Activated naive CD4-positive, alpha-beta T cell (primary cell): ENCODE results near the gene CHST11.

Experiments used
- DNase-seq, 4 experiments: peaks; one replicate each; lab custom pipeline; 2025; lab: John Stamatoyannopoulos, UW

CHST11 gene

DNA sequence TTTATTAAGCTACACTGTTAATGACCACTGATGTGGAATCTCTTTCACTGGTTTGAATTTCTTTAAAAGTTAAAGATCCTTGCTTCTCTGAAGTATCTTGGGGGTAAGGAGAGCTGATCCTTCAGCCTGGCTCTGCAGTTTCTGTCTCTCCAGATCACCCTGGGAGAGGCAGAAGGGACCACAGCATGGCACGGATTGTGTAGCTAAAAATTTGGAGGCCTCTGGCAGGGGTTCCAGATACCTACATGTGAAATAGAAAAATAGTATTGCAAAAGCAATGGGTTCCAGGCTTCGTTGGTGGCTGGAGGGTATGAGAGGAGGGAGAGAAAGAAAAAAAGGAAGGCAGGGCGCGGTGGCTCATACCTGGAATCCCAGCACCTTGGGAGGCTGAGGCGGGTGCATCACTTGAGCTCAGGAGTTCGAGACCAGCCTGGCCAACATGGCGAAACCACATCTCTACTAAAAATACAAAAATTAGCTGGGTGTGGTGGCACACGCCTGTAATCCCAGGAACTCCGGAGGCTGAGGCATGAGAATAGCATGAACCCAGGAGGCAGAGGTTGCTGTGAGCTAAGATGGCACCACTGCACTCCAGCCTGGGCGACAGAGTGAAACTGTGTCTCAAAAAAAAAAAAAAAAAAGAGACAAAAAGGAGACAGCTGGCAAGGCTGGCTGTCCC is 3.4 kb downstream of the CHST11 start:
- no peak for DNase-seq

DNA sequence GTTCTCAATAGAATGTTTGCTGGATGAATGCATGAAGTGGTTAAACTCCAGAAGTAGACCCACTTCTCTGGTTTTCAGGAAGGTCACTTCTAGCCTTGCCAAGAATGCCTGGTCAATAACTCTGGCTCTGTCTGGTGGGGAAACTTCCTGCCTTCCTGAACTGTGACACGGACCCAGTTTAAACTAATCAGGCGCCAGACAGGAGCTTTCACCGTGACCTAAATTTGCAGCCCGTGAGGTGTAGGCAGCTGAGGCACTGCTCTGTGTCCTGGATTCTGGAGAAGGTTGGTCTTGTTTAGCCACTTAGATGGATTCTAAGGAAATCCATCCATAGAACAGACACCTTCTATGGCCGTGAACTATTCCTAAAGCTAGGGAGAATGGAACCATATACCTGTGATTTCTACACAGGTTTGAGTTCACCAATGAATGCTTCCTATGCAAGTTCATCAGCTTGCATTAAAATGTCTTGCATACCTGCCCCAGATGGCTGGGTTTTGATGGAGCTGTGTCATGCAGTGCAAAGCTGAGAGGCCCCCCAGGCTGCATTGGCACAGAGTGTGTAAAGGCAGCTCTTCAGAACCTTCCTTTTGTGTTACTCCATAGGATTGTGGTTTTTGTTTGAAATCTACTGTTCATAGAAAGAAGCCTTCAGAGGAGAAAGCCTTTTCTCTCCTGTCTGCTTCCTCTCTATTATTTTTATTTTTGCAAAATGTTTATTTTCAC is 4.4 kb downstream of the CHST11 start:
- DNase-seq = no peak

DNA sequence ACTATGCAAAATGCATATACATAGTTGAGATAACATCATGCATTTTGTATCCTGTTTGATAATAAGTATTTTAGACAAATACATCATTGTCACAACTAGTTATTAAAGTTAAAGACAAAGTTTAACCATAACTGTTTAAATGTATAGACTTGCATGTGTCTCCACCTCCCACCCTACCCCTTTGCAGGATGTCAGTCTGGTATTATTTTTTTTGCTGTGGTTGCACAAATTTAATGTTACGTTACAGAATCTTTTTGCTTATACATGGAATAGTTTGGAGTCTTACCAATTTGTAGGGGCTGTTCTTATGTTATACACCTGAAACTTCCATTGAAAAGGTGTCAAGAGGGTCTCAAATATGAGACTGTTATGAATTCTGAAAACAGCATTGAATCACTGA is 5.6 kb downstream of the CHST11 start:
- DNase-seq = no peak

DNA sequence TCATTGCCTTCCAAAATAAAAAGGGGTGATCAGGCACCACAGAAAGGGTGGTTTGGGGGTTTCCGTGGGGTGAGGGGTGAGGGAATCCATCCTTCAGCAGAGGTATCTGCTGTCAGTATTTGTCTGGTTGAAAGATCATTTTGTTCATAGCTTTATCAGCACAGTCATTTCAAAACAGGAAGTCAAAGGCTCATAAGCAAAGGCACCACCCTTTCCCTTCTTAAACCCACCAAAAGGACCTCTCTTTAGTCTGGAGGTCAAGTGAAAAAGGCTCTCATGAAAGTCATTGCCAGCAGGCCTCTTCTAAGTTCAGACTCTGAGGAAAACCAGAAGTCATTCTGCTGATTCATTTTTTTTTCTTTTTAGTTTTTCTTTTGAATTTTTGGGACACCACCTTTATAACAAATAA is 6.2 kb downstream of the CHST11 start:
- DNase-seq = no peak

DNA sequence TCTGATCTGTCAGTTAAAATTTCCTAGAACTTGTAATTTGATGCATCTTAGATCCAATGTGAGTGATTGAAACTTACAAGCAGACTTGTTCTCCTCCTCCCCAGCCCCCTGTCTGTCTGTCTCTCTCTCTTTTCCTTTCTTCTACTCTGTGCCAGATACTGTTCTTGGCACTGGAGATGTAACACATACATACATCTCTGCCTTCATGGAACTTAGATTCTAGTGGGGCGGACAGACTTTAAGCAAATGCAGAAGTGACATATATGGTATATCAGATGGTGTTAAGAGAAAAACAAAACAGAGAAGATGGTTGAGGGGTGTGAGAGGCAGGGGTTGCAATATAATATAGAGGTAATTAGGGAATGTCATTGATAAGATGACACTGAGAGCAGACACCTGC is 6.6 kb downstream of the CHST11 start:
- DNase-seq = no peak

DNA sequence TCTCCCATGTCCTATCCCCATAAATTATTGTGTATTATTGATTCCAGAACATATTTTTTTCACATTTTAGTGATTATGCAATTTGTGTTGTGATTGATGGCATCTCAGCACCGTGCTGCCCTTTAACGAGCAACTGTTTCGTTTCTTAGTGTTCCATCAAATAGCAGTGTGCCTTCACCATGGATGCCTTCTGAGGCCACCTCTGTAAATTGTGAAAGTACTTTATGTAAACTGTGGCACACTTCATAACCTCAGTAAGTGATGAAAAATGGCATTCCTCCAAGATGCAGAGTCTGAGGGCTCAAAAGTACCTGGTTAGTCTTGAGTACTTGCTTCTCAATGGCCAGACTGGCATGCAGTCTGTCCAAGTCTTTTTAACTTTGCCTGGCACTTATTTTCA is 8.2 kb downstream of the CHST11 start:
- DNase-seq = no peak

DNA sequence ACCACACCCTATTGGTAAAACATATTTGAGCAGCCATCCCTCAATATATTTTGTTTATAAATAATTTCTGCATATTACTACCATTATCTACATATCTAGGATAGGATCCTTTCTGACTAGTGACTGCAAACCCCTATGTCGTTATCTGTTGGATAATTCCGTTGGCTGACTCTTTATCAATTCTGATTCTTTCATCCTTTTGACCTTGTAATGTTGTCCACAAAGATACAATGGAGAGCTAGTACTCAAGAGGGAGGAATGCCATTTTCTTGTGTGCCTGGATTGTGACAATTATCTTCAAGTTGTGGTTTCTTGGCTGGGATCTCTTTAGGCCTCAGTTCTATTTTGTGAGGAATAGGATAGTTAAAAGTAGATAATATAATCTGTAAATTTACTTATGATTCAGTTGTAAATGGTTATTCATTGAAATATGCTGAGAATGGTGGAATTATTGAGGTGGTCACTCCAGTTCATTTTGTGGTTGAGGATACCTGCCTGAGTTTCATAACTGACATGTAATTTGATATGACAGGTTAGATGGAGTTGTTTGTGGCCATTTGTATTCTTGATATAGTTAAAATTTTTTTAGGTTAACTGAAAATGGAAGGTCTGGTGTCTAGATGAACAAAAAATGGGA is 10.1 kb downstream of the CHST11 start:
- DNase-seq = no peak

DNA sequence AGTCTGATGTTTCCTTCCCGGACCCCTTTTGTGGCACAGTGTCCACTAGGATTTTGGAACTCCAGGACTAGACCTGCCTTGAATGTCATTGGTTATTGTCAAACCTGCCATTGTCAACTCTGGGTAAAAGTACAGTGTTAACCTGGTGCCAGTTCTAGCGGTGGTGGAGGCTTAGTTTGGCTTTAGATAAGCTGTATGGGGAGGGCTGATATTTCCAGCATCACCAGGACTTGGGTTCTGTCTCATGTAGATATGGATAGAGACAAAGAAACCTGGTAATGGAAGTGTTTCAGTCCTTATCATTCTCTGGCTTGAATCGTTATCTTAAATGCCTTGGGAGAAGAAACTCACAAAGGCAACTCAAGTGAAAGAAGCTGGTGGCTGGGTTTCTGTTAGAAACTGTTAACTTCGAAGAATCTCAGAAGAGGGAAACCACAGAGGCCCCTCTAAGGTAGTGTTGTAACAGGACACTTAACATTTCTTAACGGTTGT is 10.6 kb downstream of the CHST11 start:
- no peak for DNase-seq

DNA sequence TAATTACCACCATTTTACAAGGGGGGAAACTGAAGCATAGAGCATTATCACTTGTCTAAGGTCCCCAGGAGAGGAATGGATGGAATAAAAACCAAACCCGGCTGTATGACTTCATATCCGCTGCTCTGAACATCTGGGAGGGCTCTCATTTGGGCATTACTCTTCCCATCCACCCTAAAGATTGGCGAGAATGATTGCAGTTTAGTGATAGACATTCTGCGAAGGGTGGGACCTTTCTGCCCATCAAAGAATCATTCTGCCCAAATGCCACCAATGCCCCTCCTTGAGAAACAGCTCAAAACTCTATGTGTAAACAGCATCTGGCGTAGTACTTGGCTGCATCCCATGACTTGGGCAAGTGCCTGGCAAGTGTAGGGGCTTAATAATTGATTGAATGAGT is 11.6 kb downstream of the CHST11 start:
- DNase-seq = no peak

DNA sequence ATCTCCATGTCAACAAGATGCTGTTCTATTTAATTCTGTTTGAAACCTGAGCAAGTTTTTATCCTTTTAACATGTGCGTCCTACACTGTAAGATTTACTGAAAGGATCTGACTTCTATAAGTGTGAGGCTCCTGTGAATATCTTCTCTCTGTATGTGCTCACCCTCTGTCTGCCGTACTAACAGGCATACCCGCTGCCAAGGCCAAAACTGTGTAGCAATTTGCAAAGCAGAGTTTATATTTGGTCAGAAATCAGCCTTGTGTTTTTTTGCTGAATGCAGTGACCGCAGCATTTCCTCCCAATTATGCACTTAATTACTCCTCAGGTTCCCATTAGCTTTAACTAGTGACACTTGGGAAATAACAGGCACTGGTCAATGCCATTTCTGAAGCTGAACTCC is 12.3 kb downstream of the CHST11 start:
- DNase-seq = no peak

DNA sequence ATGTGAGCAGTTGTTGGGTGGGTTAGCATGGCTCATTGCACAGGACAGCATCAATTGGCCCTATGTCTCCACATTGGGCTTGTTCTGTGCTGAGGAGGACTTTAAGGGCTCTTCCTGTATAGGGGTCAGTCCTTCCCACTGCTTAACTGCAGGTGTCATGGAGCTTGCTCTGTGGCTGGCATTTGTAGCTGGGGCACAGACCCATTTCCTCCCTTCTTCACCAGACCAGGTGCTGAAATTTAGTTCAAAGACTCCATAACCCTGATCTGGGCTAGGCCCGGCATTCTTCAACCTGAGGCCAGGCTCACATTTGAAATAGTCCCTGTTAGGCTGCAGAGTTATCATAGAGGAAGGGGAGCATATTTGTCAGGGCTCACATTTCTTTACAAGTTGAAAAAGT is 12.8 kb downstream of the CHST11 start:
- no peak for DNase-seq

DNA sequence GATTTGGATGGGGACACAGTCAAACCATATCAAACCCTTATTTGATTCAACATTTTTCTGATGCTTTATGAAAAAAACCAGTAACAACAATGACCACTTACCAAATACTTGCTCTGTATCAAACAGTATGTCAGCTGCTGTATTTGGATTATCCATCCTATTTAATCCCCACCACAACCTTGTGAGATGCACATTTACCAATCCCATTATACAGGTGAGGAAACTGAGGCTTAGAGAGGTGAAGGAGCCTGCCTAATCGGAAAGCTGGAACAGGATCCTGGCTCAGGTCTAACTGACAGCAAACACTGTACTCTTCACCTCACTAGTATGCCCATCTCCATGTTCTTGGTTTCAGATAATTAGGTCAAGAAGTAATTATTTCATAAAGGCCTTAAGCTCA is 13.8 kb downstream of the CHST11 start:
- DNase-seq = no peak

DNA sequence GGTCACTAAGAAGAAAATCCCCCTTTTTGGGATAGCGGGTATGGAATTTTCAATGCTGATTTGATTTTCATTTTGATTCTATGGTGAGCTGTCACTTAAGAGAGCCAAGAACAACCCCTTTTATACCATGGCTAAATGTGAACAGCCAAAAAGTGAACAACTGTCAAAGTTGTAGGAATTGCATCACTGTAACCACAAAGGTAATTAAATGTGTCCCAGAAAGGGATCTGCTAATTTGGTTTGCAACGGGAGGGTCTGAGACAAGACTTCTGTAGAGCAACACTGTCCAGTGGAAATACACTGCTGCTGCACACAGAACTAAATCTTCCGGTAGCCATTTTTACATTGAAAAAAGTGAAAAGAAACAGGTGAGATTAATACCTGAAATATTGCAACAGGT is 14.6 kb downstream of the CHST11 start:
- DNase-seq = no peak

DNA sequence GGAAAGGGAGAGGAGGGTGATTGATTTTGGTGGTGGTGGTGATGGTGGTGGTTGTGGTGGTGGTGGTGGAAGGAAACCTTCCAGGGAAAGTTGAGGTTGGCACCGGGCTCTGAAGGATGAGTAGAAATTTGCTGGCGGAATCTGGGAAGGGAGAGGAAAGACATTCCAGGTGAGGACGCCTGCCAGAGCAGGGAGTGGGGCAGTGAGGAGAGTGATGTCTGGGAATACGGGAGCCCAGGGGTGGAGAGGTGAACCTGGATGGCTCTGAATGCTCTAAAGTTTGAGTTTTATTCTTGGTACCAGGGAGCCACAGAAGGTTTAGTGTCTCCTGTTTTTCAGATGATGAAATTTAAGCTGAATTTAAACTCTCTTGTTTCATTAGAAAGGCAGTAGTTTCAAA is 16.0 kb downstream of the CHST11 start:
- DNase-seq = no peak

DNA sequence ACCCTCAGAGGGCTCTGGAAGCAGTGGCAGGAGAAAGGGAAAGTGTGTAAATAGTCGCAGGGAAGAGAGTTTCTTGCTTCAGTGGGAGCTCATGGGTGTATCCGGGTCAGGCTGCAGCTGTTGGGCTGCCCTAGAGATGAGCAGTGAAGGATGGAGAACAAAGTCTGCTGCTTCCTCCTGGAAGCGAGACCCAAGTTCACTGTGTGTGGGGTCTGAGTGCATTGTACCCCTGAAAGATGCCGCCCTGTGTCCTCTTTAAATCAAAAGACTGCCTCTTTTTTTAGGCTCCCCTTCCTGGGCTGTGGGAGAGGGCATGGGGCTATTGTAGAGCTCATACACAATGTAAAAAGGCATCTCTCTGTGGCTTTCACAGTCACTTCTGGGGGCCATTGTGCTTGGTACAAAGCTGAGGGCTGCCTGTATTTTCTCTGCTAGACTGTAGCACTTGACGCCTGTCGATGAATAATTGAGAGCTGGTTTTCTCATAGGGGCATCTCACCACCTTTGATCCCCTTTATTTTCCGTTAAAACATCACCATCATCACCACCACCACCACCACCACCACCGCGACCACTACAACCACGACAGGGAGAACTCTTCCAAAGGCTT is 16.7 kb downstream of the CHST11 start:
- DNase-seq = no peak

DNA sequence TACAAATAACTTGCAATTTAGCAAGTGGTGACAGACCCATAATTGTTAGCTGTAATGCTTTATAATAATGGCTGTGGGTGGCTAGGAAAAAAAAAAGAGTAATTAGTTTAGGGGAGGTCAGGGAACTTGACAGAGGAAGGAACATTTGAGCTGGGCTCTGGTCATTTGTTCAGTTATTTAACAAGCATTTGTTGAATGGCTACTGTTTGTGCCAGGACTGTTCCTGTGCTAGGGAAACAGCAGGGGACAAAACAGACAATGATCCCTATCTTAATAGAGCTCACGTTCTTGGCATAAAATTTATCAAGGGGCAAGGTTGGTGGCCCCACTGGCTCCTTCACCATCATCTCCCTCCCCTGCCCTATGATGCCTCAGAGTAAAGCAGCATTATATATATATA is 18.5 kb downstream of the CHST11 start:
- DNase-seq = no peak

DNA sequence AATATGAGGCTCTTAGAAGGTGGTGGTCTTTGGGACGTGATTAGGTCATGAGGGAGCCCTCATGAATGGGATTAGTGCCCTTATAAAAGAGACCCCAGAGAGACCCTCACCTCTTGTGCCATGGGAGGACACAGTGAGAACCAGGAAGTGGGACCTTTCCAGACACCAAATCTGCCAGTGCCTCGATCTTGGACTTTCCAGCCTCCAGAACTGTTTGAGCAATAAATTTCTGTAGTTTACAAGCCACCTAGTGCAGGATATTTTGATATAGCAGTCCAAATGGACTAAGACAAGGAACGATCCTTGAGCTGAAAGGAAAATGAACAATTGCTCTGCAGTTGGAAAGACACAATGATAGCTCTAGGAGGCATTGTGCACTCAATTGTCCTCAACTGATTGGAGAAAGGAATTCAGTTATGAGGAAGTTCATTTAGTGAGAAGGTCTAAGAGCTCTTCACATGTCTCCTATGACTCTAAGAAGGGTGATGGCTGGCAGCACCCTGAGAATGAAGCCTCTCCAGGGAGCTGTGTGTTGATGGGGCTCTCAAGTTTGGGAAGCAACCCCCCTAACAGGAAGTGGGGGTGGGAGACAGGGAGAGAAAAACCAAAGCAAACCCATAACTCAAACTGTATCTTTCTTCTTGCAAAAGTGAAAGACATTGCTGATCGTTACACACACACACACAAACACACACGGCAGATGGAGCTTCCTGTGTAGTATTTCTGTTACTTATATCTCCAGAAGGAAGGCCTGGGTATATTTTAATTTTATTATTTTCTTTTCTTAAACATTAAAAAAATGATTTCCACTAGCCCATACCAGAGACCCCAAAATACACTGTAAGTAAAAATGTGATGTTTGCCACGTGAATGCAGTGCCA is 21.0 kb downstream of the CHST11 start:
- no peak for DNase-seq

DNA sequence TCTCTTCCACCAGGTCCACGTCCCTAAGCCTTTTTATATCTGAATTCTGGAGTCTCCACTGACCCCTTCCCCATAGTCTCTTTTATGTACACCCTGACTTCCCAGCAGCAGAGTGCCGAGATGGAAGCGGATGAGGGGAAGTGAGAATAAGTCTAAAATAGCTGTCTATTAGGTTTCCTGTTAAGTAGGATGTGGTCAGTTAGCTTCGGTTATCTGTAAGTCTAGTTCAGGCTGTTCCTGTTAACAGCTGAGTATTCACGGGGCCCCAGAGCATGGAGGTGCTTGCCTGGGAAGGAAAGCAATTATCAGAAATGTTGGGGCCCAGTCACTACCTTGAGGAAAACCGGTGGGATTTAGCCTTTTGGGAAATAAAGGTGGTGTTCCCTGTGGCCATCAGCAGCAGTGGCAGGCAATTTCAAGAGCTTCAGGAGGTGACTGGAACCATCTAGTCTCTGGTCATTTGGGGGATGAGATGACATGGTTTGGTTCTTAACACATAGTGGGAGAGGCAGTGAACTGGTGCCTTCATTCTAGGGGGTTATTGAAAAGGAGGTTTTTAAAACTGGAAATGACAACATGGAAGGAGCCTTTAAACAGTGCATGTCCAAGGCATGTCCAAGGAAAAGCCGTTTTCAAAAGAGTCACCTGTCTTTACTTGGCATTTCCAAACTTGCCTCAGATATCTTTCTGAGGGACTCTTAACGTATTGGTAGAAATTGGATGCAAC is 21.8 kb downstream of the CHST11 start:
- DNase-seq = peak in 1 of 4 experiments; percentile 13

DNA sequence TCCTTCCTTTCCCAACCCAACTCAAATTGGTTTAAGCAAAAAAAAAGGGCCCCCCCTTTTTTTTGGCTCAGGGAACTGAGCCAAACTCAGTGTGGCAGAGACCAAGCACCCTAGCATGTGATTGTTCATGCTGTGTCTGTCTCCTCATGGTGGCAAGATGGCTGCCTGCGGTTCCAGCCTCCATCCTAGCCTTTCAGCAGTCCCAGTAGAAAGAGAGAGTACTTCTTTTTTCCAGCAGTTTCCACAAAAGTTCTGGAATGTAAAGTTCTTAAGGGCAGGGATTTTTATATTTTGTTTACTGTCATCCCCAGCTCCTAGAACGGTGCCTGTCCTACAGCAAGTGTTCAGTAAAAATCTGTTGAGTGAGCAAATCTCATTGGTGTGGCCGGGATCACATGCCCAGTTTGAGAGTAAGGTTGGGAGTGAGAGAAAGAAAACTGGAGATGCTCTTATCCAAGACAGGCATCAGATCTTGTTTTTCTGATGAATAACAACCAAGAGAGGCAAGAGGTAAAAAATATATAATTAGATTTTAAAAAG is 22.4 kb downstream of the CHST11 start:
- no peak for DNase-seq

DNA sequence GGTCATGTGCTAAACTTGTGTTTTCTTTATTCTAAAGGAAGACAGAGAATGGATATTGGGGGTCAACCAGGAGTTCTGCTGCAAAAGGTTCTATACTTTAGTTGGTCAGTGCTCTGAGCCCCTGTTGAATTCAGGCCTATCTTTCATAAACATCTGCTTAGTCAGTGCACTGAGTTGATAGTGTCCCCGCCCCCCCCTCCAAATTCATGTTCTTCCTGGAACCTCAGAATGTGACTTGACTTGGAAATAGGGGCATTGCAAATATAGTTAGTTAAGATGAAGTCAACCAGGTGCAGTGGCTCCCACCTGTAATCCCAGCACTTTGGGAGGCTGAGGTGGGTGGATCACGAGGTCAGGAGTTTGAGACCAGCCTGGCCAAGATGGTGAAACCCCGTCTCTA is 23.3 kb downstream of the CHST11 start:
- DNase-seq = no peak
